ENCODE measurements around the gene LRRC4B.

DNA sequence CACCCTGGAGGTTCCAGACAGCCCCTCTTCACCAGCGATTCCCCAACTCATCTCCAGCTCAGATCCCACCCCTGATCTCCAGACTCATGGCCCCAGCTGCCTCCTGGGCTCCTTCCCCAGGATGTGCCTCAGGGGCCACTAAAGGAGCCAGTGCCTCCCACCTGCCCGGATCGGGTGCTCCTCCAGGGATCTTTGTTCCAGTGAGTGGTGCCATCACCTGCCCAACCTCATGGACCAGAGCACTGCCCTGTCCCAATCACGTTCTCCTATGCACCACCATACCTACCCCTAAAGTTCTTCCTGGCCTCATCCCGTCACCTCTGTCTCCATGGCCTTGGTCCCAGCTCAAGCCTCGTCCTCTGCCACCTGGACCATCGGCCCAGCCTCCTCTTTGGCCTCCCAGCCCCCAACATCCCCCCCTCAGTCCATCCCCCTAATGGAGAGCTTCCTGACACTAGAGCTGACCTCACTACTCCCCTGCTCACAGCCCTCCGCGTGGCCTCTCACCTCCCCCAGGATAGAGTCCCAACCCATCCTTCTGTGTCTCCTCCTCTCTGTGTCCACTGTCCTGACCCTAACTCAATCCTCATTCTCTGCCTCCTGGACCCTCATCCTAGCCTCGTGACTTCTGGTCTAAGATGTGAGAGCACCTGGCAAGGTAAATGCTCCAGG, 82.8 kb downstream of the LRRC4B start:
- TF ChIP-seq, protein P1, sequence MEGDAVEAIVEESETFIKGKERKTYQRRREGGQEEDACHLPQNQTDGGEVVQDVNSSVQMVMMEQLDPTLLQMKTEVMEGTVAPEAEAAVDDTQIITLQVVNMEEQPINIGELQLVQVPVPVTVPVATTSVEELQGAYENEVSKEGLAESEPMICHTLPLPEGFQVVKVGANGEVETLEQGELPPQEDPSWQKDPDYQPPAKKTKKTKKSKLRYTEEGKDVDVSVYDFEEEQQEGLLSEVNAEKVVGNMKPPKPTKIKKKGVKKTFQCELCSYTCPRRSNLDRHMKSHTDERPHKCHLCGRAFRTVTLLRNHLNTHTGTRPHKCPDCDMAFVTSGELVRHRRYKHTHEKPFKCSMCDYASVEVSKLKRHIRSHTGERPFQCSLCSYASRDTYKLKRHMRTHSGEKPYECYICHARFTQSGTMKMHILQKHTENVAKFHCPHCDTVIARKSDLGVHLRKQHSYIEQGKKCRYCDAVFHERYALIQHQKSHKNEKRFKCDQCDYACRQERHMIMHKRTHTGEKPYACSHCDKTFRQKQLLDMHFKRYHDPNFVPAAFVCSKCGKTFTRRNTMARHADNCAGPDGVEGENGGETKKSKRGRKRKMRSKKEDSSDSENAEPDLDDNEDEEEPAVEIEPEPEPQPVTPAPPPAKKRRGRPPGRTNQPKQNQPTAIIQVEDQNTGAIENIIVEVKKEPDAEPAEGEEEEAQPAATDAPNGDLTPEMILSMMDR (IDR thresholded peaks at IDR 0.05): no peak
- no peak for TF ChIP-seq POLR2A (IDR thresholded peaks at IDR 0.05)
